Central memory CD4-positive, alpha-beta T cell (primary cell): ENCODE results near the gene IRF2BP1.

Experiments used
- DNase-seq: peaks from one replicate; pipeline ENCODE4 v3.0.0; 2022
- total RNA-seq, 3 experiments: gene quantifications; one replicate each; lab custom pipeline; 2026; lab: John Stamatoyannopoulos, UW

IRF2BP1 gene, protein sequence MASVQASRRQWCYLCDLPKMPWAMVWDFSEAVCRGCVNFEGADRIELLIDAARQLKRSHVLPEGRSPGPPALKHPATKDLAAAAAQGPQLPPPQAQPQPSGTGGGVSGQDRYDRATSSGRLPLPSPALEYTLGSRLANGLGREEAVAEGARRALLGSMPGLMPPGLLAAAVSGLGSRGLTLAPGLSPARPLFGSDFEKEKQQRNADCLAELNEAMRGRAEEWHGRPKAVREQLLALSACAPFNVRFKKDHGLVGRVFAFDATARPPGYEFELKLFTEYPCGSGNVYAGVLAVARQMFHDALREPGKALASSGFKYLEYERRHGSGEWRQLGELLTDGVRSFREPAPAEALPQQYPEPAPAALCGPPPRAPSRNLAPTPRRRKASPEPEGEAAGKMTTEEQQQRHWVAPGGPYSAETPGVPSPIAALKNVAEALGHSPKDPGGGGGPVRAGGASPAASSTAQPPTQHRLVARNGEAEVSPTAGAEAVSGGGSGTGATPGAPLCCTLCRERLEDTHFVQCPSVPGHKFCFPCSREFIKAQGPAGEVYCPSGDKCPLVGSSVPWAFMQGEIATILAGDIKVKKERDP
- 28.9 to 52.6 (median 35.8) reads per million in 3 experiments for total RNA-seq

DNA sequence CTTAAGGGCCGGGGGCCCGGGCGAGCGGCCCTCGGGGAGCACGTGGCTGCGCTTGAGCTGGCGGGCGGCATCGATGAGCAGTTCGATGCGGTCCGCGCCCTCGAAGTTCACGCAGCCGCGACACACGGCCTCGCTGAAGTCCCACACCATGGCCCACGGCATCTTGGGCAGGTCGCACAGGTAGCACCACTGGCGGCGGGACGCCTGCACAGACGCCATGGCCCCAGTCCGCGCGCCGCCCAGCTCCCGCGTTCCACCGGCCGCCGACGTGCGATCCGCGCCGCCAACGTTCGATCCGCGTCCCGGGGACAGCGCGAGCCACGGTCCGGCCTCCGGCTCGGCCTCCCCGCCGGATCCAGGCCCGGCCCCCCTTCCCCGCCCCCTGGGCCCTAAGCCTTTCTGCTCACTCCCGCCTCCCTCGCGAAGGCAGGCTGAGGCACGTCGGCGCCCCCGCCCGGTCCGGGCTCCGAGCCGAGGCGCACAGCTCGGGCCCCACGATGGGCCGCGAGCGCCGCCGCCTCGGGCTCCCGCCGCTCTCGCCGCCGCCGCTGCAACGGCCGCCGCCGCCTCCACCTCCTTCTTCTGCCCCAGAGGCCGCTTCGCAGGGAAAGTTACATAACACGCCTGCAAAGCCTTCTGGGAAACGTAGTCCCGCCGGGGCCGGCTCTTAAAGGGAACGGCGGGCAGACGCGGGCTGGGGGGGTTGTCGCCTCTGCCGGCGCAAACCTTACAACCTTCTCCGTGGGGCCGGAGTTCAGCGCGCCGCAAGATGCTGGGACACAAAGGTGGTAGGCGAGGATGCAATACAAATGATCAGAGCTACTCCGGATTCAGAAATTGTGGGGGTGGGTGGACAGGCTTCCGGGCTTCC, at the start of gene IRF2BP1:
Gene IRF2BP1, minus strand, starts transcription at position 586 of the 871 bp plus-strand sequence. Its CDS starts 367 bp downstream, at position 219.
- peak; percentile 90 for DNase-seq

DNA sequence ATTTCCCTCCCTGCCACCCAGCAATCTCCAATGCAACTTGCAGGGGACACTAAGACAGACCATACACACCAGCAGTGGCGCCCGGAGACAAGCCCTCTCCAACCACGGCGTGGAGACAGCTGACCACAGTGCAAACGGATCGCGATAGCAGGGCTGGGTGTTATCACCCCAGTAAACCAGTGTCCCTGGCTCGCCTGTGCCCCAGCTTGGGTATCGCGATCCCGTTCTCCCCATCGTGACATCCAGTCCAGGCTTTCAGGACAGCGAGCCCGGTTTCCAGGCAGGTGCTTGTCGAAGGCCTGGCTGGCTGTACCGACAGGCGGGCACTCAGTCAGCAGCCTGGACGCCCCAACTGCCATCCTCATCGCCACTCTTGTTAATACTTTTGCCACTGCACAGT, 49.3 kb upstream of the IRF2BP1 start:
- DNase-seq = no peak

DNA sequence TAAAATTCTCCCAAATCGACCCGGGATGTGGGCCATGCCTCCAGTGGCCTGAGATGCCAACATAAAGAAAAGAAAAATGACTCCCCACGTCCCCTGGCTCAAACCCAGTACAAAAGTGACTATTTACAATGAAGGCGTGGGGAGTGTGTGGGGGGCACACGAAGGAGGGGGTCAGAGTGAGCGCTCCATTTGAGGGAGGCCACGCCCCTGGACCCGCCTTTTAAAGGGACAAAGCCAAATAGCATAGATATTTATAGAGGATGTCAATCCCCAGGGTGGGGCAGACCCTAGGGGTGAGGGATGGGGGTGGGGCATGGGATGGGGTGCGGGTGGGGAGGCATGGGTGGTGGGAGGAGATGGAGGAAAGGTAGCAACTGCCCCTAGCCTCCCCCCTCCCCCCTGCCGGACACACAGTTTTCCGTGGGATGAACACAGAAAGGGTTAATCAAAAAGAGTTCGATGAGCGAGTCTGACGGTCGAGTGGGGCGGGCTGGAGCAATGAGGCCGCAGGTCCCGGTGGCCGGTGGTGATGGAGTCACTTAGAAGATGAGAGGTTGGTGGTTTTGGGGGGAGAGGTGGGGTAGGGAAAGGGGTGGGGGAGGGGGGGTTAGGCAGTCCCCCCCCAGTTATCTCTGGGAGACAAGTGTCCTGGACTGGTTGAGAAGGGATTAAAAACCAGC, 48.8 kb upstream of the IRF2BP1 start:
- no peak for DNase-seq

DNA sequence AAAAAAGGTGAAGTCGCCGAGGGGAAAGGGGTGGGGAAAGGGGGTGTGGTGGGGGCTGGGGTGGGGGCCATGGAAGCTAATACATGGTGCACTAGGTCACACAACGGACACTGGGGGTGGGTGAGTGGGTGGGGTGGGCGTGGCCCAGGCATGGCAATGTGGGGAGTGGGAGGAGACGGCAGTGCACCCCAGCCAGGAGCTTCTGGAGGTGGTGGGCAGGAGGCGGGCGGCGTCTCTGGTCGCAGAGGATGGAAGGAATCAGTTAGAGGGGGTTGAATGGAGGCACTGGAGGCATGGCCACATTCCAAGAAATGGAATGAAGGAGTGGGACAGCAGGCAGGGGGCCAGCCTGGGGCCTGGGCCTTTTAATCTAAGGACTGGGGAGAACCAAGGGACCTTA, 47.8 kb upstream of the IRF2BP1 start:
- DNase-seq = no peak

DNA sequence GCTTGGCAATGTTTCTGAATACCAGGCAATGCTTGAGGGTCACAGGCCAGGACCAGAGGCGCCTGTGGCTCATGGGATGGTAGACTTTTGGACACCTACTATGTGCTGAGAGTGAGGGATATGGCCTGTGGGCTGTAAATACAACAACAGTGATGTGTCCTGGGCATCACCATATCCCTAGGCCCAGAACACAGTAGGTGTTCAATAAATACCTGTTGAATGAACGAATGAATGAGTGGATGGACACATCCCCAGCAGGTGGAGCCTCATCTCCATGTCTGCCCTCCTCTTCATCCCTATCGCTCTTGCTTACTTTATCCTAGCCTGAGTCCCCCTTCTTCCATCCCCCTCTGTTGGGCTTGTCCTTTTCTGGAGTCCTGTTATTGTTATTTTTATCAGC, 45.1 kb upstream of the IRF2BP1 start:
- no peak for DNase-seq

DNA sequence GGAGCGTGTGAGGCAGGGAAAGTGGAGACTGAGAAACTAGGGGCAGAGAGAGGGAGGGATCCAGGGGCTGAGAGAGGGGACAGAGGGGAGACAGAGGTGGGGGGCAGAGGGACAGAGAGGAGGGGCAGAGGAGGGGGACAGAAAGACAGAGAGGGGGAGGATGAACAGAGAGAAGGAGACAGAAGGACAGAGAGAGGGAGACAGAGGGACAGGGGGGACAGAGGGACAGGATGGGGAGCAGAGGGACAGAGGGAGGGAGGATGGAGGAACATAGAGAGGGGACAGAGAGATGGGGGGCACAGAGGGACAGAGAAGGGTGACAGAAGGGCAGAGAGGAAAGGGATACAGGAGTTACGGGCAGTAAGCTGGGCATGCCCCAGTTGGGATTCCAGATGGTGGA, 43.3 kb upstream of the IRF2BP1 start:
- no peak for DNase-seq

DNA sequence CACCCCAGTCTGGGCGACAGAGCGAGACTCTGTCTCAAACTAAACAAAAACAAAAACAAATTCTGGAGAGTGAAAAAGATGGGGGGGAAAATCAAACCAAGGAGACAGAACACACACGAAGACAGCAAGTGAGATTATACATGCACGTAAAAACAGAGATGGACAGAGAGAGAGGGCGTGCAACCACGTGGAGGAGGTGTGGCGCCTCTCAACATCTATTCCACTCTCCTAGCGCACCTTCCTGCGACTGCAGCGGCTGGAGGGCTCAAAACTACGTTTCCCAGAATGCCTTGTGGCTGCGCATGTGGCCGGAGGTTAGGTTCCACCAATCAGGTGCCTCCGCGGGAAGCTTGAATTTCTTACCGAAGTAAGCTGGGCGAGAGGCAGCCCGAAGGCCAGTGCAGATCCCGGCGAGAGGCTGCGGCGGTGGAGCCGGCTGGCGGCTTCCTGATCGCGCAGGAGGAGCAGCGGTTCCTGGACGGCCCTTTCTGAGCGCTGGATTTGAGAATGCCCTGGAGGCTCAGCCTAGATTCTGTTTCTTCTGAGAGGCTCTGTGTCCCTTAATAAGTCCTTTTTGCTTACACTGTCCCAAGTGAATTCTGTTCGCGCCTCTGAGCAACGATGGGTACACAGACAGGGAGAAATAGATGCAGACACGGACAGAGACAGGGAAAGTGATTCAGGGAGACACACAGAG, 41.8 kb upstream of the IRF2BP1 start:
- peak; percentile 82 for DNase-seq

DNA sequence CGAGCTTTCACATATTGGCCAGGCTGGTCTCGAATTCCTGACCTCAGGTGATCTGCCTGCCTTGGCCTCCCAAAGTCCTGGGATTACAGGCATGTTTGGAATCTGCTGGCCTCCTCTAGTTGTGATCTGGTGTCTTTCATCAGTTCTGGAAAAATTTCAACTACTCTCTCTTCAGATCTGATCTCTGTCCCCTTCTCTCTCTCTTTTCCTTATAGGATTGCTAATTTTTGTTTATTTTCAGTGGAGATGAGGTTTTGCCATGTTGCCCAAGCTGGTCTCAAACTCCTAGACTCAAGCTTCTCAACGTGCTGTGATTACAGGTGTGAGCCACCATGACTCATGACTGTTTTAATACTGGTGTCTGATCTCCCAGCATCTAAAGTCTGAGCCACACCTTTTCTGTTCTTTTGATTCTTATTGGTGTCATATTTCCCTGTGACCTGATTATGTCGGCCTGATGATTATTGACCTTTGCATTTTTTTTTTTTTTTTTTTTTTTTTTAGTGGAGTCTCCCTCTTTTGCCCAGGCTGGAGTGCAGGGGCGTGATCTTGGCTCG, 39.0 kb upstream of the IRF2BP1 start:
- DNase-seq = no peak

DNA sequence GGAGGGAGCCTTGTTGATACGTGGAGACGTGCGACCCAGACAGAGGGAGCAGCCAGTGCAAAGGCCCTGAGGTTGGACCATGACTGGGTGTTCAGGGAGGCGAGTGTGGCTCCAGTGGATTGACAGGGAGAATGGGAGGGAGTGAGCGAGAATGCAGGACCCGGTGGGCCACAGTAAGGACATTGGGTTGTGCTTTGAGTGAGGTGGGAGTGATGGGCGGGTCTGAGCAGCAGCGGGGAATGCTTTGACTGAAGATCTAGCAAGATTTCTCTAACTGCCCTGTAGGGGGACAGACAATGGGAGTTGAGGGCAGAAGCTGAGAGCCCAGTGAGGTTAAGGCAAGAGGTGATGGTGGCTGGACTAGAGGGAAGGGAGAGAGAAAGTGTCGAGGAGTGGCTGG, 36.3 kb upstream of the IRF2BP1 start:
- no peak for DNase-seq

DNA sequence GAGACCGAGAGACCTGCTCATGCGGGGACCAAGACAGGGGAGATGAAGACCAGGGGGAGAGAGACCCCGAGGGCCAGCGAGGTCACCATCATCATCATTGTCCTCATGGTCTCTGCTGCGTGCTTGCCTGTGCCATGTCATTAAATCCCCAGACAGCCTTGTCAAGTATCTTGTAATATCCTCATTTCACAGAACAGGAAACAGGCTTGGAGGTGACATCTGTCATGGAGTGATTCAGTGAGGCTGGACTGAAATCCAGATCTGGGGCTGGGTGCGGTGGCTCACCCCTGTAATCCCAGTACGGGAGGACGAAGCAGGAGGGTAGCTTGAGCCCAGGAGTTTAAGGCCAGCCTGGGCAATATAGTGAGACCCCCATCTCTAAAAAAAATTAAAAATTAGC, 34.5 kb upstream of the IRF2BP1 start:
- DNase-seq = no peak

DNA sequence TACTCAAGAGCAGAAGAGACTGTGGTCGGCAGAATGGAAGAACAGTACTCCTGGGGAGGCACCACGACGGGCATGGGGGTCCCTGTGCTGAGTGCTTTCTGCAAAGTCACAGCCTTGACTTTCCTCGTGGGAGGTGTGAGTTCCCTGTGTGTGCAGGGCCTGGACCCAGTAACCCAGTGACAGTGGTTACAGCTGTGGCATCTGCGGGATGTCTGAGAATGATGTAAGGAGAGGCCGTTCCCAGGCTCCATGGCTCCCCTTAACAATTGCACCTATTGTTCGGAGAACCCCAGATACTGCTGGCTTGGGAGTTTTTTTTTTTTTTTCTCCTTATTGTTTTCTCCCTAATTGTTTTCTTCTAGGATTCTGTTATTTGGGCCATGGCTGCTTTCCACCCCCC, 33.7 kb upstream of the IRF2BP1 start:
- no peak for DNase-seq

DNA sequence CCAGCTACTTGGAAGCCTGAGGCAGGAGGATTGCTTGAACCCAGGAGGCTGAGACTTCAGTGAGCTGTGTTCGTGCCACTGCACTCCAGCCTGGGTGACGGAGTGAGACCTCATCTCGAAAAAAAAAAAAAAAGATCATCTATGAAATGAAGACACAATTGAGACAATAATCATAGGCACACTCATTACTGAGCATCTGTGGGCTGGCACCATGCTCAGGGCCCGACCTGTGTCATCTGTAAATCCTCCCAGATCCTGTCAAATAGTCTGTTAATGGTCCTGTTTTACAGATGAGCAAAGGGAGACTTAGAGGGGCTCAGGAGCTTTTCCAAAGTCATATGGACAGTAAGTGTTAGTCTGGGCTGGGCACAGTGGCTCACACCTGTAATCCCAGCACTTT, 32.8 kb upstream of the IRF2BP1 start:
- no peak for DNase-seq

DNA sequence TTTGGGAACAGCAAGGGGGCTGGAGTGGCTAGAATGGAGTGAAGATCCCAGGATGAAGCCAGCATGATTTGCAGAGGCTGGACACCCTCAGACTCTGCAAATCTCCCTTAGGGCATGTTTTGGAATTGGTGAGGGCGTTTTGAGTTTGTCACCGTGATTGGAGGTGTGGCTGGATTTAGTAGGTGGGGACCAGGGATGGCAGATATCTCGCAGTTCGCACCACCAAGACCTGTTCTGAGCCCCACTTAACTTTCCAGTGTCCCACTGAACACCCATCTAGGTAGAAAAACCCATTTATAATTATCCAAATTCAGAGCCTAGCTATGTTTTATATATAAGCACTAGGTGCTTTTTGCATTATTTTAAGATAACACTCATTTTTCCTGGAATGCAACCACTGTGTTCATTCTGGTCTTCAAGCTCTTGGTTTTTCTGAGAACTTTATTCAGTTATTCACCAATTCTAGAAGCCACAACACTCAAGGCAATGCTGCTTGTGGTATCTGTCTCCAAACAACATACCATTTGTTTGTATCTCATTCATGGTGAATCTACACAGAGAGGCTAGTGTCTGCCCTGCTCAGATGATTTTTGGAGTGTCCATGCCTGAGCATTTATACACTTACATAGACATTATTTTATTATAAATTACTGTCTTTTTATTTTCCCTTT, 31.6 kb upstream of the IRF2BP1 start:
- no peak for DNase-seq

DNA sequence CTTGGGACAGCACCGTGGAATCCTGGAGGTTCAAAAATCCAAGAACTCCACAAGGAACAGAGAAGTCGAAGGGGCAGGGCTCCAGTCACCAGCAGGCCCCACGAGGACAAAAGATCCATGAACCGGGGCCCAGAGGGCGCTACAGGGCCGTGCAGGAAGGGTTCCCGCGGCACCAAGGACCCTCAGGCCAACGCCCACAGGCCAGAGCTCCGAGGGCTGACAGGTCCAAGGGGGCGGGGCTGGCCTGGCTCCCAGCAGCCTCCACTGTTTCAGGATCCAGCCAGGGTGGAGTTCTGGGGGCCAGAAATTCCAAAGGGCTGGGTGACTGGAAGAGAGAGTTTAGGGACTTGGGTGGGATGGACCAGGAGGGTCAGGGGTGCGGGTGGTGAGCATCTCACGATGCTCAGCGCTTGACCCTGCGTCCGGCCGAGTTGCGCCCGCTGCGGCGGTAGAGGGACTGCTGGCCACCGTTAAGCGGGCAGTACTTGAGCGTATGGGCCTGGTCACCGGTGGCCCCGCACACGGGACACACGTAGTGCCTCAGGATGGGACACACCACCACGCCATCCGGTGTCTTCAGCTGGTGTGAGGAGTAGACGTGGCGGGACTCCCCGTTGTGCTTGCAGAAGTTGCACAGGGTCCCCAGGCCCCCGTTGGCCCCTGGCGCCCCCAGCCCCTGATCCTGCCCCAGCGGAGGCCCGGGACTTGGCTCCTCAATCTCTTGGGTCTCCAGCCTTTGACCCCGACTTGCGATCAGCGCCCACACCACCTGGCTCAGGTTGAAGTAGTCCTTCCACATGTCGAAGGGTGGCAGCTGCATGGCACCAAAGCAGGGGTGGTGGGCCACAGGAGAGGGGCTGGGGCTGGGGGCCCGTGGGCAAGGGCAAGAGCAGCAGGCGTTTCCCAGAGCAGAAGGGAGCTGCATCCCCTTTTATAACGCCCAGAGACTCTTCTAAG, 28.2 kb upstream of the IRF2BP1 start, which contains the start of gene NANOS2:
Gene NANOS2, minus strand, starts transcription at position 905 of the 957 bp plus-strand sequence. Its CDS starts 85 bp downstream, at position 820.
- DNase-seq = no peak

DNA sequence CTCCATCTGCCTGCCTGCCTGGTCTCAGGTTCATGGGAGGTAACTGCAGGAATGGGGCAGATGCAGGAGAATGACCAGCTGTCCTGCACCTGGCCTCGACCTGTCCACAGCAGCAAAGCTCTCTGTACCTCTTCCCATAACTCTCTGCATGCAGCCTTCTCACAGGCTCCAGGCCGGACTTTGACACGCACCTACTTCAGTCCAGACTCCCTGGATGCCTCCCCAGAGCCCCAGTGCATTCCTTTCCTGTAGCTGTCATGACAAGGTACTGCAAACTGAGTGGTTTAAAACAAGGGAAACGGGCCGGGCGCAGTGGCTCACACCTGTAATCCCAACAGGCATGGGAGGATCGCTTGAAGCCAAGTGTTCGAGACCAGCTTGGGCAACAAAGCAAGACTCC, 25.4 kb upstream of the IRF2BP1 start:
- DNase-seq = no peak

DNA sequence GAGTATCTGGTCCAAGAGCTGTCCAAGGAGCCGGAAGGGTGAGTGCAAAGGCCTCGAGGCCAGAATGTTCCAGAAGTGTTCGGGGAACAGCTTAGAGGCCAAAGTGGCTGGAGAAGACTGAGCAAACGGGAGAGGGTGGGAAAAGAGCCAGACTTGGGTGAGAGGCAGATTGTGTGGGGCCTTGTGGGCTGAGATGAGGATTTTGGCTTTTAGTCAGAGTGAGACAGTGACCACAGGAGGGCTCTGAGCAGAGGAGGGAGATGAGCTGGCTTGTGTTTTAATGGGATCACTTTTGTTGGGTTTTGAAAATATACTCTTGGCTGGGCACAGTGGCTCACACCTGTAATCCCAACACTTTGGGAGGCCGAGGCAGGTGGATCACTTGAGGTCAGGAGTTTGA, 23.0 kb upstream of the IRF2BP1 start:
- DNase-seq = no peak

DNA sequence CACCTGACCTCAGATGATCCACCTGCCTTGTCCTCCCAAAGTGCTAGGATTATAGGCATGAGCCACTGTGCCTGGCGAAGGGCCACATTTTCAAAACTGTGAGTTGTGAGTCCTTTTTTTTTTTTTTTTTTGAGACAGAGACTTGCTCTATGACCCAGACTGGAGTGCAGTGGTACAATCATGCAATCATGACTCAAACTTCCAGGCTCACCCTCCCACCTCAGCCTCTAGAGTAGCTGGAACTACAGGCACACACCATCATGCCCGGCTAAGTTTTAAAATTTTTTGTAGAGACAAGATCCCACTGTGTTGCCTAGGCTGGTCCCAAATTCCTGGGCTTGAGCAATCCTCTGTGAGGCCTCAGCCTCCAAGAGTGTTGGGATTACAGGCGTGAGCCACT, 20.3 kb upstream of the IRF2BP1 start:
- DNase-seq = no peak

DNA sequence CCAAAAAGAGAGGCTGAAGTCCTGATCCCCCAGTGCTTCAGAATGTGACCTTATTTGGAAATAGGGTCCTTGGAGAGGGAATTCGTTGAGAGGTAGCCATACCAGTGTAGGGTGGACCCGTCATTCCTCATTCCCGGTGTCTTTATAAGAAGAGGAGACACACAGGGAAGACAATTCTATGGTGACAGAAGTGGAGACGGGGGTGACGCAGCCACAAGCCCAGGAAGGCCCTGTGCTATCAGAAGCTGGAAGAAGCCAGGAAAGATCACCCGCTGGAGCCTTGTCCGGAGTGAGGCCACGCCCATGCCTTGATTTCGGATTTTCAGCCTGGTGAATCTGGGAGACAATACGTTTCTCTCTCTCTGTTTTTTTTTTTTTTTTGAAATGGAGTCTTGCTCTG, 19.1 kb upstream of the IRF2BP1 start:
- no peak for DNase-seq

DNA sequence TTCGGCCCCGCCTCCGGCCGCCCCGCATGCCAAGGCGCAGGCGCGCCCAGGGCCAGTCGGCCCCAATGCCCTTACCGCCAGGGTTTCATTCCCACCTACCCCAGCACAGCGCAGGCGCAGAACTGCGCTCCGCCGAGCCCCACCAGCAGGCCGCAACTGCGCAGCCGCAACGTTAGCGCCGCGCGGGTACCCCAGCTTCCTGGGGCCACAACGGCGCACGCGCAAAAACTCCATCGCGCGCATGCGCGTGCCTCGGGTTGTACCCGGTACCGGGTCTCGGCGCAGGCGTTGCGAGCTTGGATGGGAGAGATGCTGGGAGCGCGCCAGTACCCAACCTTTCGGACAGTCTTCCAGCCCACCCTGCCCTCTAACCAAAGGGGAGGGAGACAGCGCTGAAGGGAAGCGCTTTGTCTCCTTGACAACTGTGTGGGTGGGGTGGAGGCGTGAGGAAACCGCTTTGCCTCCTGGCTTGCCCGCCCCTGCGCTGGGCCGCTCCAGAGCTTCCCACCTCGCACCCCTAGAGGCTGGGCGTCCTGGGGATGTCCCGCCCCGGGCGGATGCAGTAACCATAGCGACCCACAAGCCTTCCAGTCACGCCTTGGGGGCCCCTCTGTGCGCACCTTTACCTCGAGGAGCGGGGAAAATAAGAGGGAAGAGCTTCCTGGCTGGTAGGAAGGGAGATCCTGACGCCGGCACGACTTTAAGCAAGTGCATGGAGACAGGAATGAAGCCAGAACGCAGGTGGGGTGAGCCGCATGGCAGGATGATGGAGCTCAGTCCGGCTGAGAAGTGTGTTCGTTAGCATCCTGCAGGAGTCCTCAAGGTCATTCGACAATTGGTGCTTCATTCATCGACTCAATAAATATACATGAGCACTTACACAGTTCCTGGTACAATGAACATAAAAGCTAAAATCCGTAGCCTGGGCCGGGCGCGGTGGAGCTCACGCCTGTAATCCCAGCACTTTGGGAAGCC, 17.0 kb upstream of the IRF2BP1 start:
- peak; percentile 99 for DNase-seq
